Femur (tissue), 1 donor: ENCODE results near the gene GPRIN3.
"Not testable (repeated sequence)": the region's sequence is repeated elsewhere in the genome, so short reads cannot be mapped to it uniquely, and the experiment has no call there.

Source experiments
- DNase-seq: peaks from one replicate; pipeline ENCODE4 v3.0.0-alpha.2; 2017

GPRIN3 gene

GRCh38 chr4:89212666-89213381 lies 94.8 kb downstream of the GPRIN3 start:
- DNase-seq: no peak

- DNase-seq: no peak
Observed at GRCh38 chr4:89204624-89205023, 103.0 kb downstream of the GPRIN3 start.

GRCh38 chr4:89203902-89204301 lies 103.7 kb downstream of the GPRIN3 start:
- no peak for DNase-seq

- DNase-seq: not testable (repeated sequence)
Observed at GRCh38 chr4:89199394-89199793, 108.2 kb downstream of the GPRIN3 start.

- no peak for DNase-seq
Observed at GRCh38 chr4:89197920-89198319, 109.7 kb downstream of the GPRIN3 start.

GRCh38 chr4:89196745-89197144 lies 110.9 kb downstream of the GPRIN3 start:
- DNase-seq: no peak

GRCh38 chr4:89196056-89196674 lies 111.4 kb downstream of the GPRIN3 start:
- no peak for DNase-seq

- no peak for DNase-seq
Observed at GRCh38 chr4:89193843-89194242, 113.8 kb downstream of the GPRIN3 start.
